GM18508 (cell line): Measurements from ENCODE around the gene ADARB1.

Experiments used
- ATAC-seq: cut with Tn5 transposase; IDR thresholded peaks from one replicate; pipeline ENCODE4 v1.9.1; 2021; ENCODE audit warnings: moderate number of reproducible peaks; ENCODE audit not compliant: insufficient read depth, unreplicated experiment

Gene ADARB1

DNA sequence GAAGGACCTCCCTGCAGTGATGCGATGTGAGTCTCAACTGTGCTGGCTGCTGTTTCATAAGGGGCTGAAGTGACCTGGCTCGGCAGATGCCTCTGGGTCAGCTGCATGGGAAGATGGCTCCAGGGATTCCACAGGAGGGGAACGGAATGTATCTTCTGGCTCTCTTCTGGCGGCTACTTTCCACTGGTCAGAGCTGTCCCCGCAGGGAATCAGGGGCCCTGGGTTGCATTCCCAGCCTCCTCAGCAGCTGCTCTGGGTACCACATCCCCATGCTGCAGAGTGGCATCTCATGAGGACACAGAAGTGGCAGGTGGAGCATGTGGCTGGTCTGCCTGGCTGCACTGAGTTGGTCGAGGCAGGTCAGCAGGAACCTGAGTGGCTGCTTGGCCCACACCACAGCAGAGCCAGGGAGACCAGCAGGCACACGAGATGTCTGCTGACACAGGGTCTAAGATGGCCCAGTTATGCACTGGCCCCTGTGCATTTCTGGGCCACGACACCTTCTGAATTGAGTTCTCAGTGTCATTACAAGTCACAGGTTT lies 170.5 kb downstream of the ADARB1 start:
- no peak for ATAC-seq

DNA sequence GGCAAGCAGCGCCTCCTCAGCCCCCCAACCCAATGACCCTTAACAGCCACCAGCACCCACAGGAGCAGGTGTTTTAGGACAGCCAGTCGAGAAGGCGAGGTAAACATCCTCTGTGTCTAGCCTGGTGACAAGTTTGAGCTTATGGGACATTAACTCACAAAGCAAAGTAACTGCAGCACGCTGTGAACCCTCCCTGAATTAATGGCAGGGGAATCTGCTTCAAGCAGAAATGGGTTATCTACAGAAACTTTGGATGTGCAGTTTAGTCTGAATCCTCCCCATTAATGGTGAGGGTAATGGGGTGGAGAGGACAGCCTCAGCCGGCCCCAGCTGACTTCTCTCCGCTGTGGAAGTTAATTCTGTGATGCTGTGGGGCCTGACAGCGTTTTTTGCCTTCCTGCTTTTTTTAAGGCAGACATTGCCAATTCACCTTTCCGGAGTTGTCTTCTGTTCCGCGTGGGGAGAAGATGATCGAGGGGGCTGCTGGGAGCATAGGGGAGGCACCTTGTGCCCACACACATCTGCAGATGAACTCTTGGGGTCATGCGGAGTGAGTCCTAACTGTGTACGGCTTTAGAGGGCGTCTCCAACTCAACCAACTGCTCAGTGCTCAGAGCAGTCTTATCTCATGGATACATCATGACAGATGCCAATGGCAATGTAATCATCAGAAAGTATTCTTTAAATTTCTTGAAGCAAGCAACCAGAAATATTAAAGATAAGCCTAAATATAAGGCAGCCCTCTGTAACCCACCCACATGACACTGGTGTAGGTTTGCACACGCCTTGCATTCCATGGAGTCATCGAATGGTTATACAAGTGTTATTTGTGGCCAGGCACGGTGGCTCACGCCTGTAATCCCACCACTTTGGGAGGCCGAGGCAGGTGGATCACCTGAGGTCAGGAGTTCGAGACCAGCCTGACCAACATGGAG lies 172.3 kb downstream of the ADARB1 start:
- ATAC-seq: no peak

DNA sequence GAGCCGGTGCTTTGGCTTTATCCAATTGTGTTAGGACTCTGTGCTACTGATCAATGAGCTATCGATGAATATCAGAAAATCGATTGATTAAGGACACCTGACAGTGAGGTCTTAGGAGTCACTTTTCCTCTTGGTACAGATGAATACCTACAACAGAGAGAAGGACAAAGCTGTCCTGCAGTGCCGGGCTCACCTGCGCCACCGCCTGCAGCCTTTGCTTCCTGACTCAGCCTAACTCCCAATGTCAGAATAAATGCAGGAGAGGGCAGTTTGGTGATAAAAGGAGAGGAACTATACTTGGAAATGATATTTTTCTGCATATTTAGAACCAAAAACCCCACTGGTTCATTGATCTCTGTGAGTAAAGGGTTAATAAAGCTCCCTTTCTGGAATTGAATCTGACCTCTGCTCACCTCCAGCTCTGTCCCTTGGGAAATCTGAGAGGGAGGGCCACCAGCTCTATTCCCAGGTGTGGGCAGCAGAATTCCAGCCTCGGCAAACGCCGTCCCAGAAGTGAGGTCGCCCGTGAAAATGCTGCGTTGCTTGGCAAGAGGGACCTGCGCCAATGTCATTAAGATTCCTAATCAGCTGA lies 174.0 kb downstream of the ADARB1 start:
- no peak for ATAC-seq

DNA sequence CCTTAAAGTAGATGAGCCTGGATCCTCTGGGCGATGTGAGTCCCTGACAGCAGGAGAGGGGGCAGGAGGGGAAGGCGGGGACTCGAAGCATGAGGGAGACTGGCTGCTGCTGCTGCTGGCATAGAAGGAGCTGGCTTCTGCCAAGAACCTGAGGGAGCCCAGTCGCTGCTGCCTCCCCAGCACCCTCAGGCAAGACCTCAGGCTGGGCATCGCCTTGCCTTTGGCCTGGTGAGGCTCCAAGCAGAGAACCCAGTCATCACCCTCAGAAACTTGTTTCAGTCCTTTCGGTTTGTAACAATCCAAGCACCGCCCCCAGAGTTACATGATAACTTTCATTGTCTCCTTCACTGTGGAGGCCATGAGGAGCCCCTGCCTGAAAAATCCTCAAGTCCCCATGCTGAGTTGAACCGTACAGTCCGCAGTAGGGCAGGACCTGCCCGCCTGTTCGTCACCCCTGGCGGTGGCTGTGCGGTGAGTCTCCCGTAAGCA lies 174.6 kb downstream of the ADARB1 start:
- ATAC-seq: no peak

DNA sequence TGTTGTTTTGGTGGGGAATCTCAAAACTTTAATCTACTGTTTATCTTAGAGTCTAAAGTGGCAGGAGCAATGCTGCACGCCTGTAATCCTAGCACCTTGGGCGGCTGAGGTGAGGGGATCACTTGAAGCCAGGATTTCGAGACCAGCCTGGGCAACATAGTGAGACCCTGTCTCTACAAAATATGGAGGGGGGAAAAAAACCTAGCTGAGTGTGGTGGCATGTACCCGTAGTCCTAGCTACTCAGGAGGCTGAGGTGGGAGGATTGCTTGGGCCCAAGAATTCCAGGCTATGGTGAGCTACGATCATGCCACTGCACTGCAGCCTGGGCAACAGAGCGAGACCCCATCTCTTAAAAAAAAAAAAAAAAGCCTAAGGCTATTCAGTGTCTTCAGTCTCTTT lies 175.2 kb downstream of the ADARB1 start:
- no peak for ATAC-seq

DNA sequence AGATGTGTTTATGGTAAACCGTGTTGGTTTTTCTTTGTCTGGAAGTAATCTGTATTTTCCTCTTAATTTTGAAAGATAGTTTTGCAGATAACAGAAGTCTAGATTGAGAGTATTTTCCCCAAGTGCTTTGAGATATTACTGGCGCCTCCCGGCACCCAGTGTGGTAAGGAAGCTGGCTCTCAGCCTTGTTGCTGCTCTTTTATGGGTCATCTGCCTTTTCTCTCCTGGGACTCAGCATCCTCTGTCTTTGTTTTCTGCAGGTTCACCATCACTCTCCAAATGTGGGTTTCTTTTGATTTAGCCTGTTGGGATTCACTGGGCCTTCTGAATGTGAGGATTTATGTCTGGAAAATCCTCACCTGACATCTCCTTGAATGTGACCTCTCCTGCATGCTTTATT lies 175.9 kb downstream of the ADARB1 start:
- ATAC-seq: no peak

DNA sequence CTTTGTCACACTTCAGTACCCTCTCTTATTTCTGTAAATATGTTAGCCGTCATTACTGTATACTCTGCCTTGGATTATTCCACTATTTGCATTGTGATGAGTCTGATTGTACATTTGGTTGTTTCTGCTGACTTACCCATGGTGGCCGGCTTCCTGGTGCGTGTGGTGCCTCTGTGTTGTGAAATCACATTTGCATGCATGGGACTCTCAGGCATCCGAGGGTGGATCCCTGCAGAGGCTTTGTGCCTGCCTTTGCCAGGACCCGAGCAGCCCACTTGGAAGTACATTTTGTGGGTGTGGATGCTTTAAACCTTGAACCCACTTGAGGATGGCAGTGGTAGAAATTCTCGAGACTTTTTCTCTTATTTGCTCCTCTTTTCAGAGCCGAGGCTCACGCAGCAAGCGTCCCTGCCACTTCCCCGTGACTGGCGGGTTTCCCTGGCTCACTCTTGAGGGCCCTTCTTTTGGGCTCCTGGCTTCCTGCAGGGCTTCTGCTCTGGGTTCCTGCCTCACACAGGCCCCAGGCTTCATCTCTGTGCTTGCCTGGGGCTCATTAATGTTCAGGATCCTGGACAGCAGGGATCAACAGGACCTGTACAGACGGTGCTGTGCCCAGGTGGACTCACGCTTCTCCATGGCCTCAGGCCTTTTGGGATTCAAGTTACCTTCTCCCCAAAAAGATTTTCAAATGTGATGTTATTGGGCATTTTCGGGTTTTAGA lies 176.7 kb downstream of the ADARB1 start:
- ATAC-seq: no peak

DNA sequence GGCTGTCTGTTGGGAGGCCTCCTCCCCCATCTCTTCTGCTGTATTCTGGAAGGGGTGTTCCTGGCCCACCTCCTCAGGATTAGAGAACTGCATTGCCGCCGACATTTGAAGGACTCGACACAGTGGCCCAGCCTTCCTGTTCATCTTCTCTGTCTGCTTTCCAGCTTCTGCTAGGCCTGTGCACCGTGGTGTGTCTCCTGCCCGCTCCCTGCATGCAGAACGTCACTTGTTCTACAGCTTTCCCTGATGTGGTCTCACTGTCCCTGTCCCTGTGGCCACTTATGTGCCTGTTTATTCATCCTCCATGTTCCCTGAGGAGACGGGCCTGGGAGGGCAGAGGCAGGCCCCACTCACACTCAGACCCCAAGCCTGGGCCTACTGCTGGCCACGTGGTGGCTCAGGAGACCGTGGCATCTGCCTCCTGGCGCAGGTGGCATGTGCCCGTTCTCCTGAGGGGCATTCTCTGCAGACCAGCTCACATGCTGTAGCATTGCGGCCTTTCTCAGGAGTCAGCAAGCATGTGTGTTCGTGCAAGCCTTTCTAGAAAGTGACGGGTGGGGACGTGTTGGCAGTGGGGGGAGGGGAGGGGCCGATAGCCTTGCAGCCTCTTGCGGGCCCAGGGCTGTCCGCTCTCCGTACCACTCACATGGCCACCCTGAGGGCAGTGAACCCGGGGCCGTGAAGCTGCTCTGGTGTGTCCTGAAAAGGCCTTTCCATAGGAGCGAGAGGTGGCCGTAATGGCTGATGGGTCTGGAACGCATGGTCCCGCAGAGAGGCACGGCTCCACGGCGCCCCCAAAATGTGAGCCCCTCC lies 177.5 kb downstream of the ADARB1 start:
- ATAC-seq: no peak

DNA sequence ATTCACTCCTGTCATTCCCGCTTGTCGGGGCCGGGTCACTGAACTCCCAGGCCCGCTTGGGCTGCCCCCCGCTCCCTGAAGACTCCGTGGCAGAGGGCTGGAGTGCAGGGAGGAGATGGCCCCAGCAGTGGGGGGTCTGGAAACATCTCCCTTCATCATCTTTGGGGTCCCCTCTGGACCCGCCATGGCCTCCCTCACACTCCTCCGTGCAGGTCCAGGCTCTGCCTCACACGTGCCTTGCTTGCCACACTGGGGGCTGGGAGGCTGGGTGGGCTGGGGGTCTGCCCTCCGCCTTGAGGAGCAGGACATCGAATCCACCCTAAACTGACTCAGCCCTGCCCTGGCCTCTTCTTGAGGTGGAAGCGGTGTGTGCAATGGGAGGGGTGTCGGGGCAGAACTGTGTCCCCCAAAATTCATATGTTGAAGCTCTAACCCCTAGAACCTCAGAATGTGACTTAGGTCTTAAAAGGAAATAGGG lies 178.1 kb downstream of the ADARB1 start:
- no peak for ATAC-seq

DNA sequence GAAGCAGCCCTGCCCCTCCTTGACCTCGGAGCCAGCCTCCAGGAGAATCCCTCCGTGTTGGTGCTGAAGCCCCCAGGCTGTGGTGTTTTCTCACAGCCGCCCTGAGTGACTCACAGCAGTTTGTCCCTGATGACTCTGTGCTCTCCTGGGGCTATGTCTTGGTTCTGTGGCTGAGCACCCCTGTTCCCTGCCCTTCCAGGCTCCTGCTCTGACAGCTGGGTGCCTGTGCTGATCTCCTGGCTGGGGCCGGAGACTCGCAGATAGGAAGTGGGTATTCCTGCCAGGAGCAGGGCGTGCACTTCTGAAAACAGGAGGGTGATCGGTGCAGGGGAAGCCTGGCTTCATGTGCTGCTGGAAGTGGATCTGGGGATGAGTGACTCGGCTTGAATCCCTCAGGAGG lies 178.8 kb downstream of the ADARB1 start:
- no peak for ATAC-seq

DNA sequence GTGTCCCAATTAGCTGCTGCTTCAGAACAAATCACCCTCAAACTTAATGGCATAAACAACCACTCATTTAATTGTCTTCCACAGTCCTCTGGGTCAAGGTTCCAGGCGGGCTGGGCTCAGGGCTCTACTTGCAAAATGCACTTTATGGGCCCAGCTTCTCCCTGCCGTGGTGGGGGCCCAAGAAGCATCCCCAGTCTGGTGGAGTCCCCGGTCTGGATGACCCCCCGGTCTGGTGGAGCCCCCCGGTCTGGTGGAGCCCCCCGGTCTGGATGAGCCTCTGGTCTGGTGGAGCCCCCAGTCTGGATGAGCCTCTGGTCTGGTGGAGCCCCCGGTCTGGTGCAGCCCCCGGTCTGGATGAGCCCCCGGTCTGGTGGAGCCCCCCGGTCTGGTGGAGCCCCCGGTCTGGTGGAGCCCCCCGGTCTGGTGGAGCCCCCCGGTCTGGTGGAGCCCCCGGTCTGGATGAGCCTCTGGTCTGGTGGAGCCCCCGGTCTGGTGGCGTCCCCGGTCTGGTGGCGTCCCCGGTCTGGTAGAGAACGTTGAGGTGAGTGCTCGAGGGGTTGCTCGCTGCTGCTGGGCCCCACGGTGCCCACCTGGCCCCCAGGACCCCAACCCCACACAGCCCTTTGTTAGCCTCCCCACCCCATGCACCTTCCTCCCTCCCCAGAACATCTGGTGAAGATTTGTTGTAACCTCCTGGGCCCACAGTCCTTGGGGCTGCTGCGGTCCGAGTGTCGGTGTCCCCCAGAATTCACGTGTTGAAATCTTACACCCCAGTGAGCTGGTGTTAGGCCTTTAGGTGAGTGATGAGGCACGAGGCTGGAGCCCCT lies 179.5 kb downstream of the ADARB1 start:
- no peak for ATAC-seq

DNA sequence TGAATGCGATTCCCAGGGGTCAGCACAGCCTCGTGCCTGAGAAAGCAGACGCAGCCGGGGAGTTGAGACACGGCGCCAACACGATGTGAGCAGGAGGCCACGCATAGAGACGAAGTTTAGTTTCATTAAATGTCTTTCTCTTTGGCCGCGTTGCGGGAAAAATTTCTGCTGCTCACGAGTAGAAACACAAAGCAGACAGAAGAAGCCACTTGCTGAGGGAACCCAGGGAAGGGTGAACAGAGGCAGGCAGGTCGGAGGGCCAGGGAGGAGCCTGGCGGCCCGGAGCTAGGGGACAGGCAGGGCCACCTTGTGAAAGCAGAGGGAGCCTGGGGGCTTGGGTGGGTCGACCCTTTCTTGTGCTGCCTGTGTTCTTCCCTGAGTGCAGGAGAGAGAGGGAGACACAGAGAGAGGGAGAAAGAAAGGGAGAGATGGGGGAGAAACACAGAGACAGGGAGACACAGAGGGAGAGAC lies 180.1 kb downstream of the ADARB1 start:
- ATAC-seq: no peak

DNA sequence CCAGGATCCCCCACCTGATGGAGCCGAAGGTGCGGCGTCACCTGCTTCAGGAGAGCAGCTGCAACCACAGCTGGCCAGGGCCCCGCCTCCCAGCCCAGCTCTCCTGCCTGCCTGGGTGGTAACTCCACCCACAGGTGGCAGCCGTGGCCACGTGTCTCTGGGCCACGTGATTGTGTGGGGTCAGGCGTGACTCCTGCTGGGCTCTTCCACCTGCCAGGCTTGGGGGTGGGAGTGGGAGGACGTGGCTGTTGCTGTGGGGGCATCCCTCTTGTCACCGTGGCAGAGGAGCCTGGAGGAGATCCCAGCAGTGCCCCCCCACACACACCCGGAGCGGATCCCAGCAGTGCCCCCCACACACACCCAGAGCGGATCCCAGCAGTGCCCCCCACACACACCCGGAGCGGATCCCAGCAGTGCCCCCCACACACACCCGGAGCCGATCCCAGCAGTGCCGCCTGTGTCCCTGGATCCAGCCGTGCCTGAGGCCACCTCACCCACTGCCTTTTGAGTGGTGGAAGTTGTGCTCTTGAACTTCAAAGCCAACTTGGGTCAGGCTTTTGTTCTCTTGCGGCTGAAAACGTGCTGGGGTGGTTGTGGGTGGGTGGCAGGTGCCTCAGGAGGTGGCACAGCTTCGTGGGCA lies 181.1 kb downstream of the ADARB1 start:
- no peak for ATAC-seq

DNA sequence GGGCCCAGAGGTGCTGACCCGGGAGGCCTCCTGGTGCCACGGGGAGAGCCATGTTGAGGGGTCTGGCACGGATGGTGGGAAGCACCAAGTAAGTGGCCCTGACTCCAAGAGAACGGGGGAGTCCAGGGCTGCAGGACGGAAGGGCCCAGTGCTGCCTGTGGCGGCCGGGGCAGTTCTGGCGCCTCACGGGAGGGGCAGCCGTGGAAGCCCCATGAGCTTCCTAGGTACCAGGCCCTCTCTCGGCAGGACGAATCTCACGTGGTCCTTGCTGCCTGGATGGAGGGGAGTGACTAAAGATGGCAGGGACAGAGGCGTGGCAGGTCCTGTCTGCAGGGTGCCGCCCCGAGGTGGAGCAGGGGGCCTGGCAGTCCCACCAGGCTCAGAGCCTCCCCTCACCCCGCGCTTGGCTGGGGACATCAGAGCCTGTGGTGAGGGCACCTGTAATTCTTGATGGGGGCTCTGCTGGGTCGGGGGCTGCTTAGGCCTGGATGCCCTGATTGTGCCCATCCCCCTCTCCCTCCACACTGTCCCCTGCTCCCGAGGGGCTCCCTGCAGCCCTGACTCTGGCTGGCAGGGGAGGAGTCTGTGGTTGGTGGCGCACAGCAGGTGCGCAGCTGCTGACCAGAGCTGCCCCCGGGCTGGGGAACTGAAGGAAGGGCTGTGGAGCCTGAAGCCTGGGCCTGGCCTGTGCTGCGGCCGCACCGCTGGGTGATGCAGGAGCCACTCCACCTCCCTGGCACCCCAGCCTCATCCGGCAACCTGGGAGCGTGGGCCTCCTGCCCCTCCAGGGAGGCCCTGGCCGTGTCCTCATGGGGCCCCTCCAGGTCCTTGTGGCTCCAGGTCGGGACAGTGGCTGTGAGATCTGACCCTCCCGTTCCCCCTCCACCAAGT lies 181.9 kb downstream of the ADARB1 start:
- ATAC-seq: no peak

DNA sequence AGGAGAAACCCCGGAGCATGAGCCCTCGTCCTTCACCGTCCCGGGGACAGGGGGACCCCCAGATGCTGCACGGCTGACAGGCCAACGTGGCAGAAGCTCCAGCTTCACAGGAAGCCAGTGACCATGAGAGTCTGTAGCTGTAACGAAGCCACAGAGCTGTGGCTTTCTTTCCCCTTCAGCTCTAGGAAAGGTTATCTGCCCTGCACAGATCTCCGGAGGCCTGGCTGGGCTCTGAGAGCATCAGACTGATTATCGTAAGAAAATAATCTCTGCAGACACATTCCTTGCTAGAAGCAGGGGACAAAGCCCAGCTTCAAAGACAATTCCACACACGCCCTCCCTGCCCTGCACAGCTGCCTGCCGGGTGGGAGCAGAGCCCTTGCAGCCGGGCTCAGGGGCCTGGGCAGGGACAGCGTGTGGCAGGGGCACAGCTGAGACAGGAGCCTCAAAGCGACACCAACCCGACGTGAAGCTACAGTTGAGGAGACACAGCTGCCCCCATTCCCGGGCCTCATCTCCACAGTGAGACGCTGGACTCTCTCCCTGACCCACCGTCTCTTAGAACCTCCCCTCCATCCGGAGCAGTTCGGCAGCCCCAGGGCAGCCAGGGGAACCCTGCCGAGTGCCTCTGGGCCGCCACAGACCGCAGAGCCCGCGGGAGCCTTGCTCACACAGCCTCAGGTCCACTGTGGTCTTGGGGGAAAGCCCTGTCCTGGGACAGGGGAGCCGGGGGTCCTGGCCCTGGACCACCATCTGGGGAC lies 182.7 kb downstream of the ADARB1 start:
- no peak for ATAC-seq

DNA sequence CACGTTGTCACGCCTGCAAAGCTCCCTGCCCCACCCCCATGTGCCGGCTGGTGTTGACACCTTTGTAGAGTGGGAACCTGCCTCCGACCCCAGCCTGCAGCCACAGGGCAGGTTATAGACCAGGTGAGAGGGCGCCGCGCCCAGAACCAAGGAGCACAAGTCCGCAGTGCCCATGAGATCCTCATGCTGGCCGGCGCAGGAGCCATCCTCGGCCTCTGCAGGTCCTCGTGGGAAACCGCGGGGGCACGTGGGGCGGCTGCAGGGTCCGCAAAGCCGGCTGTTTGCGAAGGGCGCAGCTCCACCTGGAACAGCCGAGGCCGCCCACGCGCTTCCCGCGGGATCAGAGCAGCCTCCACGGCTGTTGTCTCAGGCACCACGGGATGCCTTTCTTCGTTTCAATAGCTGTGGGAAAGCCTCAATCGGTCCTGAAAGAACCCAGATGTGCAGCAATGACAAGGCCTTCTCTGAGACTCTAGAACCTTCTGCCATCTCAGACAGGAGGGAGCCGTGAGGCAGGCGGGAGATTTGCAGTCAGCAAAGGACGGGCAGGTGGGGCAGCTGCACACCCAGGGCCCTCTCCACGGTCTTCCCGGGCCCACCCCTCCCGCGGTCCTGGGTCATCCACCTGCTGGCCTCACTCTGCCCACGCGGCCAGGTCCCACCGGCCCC lies 183.4 kb downstream of the ADARB1 start:
- no peak for ATAC-seq
